Kidney (tissue), 14 donors: ENCODE results near the gene MRPL22. TPM values are rescaled to one million over a fixed set of nuclear protein-coding genes. Genes with fewer than 3 reads are reported as not detected.

Source experiments
- DNase-seq, 5 donors: peaks; one replicate each; pipeline ENCODE4 v3.0.0-alpha.2; 2013 to 2020
- FAIRE-seq: peaks from 2 replicates; lab custom pipeline; 2012; peaks lifted over from hg19 to GRCh38; lab: Jason Lieb, UNC
- H3K27ac ChIP-seq, 2 donors: one replicate each; pipeline ENCODE4 v1.7.0; 2013; ENCODE audit warnings: low read depth in 2 of 2, low read length in 2 of 2, inconsistent platforms in 1 of 2
- H3K27me3 ChIP-seq: one replicate; pipeline ENCODE4 v1.7.1; 2013; ENCODE audit warnings: low read length, inconsistent platforms; ENCODE audit not compliant: control insufficient read depth, insufficient read depth
- H3K36me3 ChIP-seq, 3 donors: one replicate each; pipeline versions ENCODE4 v1.7.0 to v1.7.1; 2013; ENCODE audit warnings: low read length in 3 of 3, control low read depth in 1 of 3, inconsistent platforms in 1 of 3; ENCODE audit not compliant: insufficient read depth in 3 of 3, control insufficient read depth in 2 of 3
- H3K4me1 ChIP-seq, 3 donors: one replicate each; pipeline versions ENCODE4 v1.7.0 to v1.7.1; 2013; ENCODE audit warnings: low read length in 3 of 3, inconsistent platforms in 1 of 3, low read depth in 1 of 3; ENCODE audit not compliant: control insufficient read depth in 2 of 3, insufficient read depth in 2 of 3
- H3K4me3 ChIP-seq, 3 donors: one replicate each; pipeline versions ENCODE4 v1.7.0 to v1.8.1; 2013; ENCODE audit warnings: low read length in 3 of 3, control low read depth in 1 of 3, inconsistent platforms in 1 of 3
- H3K9ac ChIP-seq, 3 donors: one replicate each; pipeline versions ENCODE4 v1.7.0 to v1.7.1; 2013; ENCODE audit warnings: low read length in 3 of 3, control low read depth in 1 of 3, inconsistent platforms in 1 of 3
- H3K9me3 ChIP-seq, 3 donors: one replicate each; pipeline versions ENCODE4 v1.7.0 to v1.7.1; 2013; ENCODE audit warnings: low read length in 3 of 3, control low read depth in 1 of 3, inconsistent platforms in 1 of 3; ENCODE audit not compliant: control insufficient read depth in 2 of 3, insufficient read depth in 1 of 3
- intact Hi-C: fragments of 100-400 bp; cut with DNase I; formaldehyde crosslinking; loops from one replicate; pipeline ENCODE4 v1.11.1; 2022
- polyA plus RNA-seq: library from polyadenylated mRNA; stranded (reverse); fragments of 350-450 nt; fragmentation: Illumina TruSeq; extraction: RNeasy Lipid Tissue Mini Kit (QIAGEN cat#74804); gene quantifications from one replicate; pipeline ENCODE4 v1.2.3, GENCODE V29; 2014; ENCODE audit warnings: low read depth, low replicate concordance; ENCODE audit not compliant: insufficient read depth
- total RNA-seq: library from RNA; stranded (reverse); fragmentation: NEBNext Ultra II Directional; extraction: Animal tissue kit (Norgen Biotek cat#: 25700); gene quantifications from one replicate; pipeline ENCODE4 v1.2.1, GENCODE V29; 2021
- TF ChIP-seq, protein P1 (sequence below): IDR thresholded peaks from 3 replicates; pipeline ENCODE4 v1.5.1; 2012; ENCODE audit warnings: mild to moderate bottlenecking, moderate library complexity, borderline replicate concordance; ENCODE audit not compliant: insufficient read depth; ENCODE audit errors: extremely low read depth
- donor health status: control.
- donor health status: control.
- donor health status: control.
- donor health status: control.
- donor health status: control.
- donor health status: DM: yes; HTN: yes; CAD: no.
- donor health status: Normal renal cell carcinoma (clear cell type).

Gene MRPL22
- total and polyA plus RNA-seq, 2 donors from 2014 or later: 40.8 to 72.7 TPM

DNA sequence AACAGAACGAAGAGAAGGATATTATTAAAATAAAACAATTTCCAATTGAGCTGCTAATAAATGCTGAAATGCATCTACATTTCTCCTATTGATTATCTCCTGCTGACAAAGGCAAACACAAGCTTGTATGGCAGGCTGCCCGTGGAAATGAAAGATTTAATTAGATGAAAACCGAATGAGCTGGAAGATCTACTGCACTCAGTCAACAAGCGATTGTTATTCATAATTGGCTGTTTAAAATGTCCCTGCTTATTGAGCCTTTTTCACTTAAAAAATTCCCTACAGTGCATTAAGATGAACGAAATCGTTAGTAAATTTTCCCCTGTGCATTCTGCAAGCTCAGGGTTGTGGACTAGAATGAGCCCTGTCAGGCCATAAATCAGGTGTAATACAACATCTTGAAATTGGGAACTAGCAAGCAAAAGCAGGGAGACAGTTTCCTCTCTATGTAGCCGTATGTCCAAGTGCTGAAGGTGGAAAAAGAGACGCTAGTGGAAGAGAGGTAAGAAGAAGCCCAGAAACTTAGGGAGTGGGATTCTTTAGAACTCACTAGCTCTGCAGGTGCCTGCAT, 44.2 kb downstream of the MRPL22 start:
- Histone ChIP-seq H3K9me3 (no peaks in the 10 kb centered on the region), H3K36me3 (no peaks in the 10 kb centered on the region), H3K27ac (no peak overlapping the region), H3K27me3 (no peaks in the 10 kb centered on the region), H3K4me3 (no peak overlapping the region), H3K9ac (no peak overlapping the region), H3K4me1 (no peaks in the 10 kb centered on the region)
- DNase-seq (peak in 1 of 5 donors; percentile 7), FAIRE-seq (no peak)
- intact Hi-C loops: no loop called here
- TF ChIP-seq, protein P1, sequence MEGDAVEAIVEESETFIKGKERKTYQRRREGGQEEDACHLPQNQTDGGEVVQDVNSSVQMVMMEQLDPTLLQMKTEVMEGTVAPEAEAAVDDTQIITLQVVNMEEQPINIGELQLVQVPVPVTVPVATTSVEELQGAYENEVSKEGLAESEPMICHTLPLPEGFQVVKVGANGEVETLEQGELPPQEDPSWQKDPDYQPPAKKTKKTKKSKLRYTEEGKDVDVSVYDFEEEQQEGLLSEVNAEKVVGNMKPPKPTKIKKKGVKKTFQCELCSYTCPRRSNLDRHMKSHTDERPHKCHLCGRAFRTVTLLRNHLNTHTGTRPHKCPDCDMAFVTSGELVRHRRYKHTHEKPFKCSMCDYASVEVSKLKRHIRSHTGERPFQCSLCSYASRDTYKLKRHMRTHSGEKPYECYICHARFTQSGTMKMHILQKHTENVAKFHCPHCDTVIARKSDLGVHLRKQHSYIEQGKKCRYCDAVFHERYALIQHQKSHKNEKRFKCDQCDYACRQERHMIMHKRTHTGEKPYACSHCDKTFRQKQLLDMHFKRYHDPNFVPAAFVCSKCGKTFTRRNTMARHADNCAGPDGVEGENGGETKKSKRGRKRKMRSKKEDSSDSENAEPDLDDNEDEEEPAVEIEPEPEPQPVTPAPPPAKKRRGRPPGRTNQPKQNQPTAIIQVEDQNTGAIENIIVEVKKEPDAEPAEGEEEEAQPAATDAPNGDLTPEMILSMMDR: no peak

DNA sequence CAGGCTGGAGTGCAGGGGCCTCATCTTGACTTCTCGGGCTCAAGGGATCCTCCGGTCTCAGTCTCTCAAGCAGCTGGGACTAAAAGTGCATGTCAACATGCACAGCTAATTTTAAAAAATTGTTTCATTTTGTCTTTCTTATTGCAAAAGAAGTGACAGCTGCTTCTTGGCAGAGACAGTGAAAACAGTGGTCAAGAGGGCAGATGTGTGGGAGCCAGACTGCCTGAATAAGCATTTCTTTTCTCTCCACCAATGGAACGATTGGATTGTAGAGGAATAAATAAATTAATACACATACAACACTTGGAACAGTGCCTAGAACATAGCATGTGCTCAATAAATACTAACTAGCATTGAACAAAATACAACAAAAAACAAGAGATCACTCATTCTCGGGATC, 45.3 kb downstream of the MRPL22 start:
- DNase-seq (peak in 1 of 5 donors; percentile 2), FAIRE-seq (no peak)
- no peaks in the 10 kb centered on the region for H3K4me1 ChIP-seq
- no peak overlapping the region for H3K9ac ChIP-seq
- H3K36me3 ChIP-seq: no peaks in the 10 kb centered on the region
- no peak overlapping the region for H3K4me3 ChIP-seq
- TF ChIP-seq, protein P1: no peak
- H3K9me3 ChIP-seq: no peaks in the 10 kb centered on the region
- no peak overlapping the region for H3K27ac ChIP-seq
- H3K27me3 ChIP-seq: no peaks in the 10 kb centered on the region
- intact Hi-C loops: no loop called here

DNA sequence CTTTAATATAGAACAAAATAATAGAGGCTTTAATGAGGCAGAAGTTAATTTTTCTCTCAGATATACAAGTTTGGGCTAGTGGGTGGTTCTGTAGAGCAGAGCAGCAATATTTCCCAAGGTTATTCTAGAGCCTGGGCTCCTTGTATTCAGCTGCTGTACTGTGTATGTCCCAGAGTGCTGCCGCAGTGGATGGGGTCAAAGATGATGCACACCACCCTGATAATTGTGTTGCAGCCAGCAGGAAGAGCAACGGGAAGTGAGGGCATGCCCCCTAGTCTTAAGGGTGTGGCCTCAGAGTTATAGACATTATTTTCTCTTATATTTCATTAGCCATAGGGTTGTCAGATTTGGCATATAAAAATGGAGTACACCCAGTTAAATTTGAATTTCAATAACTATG, 48.8 kb downstream of the MRPL22 start:
- TF ChIP-seq, protein P1: no peak
- Histone ChIP-seq H3K27ac (no peak overlapping the region), H3K36me3 (no peaks in the 10 kb centered on the region), H3K4me1 (no peaks in the 10 kb centered on the region), H3K27me3 (no peaks in the 10 kb centered on the region), H3K9ac (no peak overlapping the region), H3K4me3 (no peak overlapping the region), H3K9me3 (no peaks in the 10 kb centered on the region)
- DNase-seq (no peak), FAIRE-seq (no peak)
- intact Hi-C loops: no loop called here

DNA sequence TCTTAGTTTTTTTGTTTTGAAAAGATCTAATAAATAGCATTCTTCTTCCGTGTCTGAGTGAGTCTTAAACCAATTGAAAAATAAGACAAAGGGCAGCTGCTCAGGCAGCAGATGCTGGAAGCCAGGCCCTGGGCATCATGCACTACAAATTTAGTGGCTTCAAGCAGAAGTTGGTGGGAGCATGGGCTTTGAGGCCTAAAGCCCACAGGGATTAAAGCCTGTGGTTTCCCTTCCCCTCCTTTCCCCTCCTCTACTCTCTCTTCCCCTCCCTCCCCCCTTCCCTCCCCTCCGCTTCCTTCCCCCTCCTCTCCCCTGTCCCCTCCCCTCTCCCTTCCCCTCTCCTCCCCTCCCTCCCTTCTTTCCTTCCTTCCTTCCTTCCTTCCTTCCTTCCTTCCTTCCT, 52.6 kb downstream of the MRPL22 start:
- Histone ChIP-seq H3K27me3 (no peaks in the 10 kb centered on the region), H3K9me3 (no peaks in the 10 kb centered on the region), H3K27ac (no peak overlapping the region), H3K4me1 (no peaks in the 10 kb centered on the region), H3K4me3 (no peak overlapping the region), H3K9ac (no peak overlapping the region), H3K36me3 (no peaks in the 10 kb centered on the region)
- TF ChIP-seq, protein P1: no peak
- DNase-seq (no peak), FAIRE-seq (no peak)
- intact Hi-C loops: no loop called here
